GM18526 (cell line): ENCODE measurements around the gene AIG1.

ENCODE experiments used
- POLR2A ChIP-seq: IDR thresholded peaks from 3 replicates; pipeline ENCODE4 v1.6.1; 2011; ENCODE audit not compliant: insufficient read length; ENCODE audit errors: extremely low read depth

Gene AIG1

DNA sequence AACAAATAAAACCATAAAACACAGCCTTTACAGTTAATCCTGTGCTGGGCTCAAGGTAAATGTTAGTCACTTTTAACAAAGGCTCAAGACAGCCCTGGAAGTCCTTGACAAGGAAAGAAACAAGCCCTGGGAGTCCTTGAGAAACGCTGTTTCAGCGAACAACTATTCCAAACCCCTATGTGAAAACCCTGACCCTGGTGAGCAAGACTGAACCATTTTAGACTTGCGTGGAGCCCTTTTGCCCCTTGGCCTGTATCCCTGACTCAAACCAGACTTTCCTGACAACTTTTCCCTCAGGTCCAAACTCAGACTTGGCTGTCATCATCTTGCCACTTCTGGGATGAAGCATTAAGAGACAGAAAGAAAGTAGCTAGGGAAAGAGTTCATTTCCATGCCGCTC is 180.4 kb downstream of the AIG1 start:
- TF ChIP-seq POLR2A = no peak

DNA sequence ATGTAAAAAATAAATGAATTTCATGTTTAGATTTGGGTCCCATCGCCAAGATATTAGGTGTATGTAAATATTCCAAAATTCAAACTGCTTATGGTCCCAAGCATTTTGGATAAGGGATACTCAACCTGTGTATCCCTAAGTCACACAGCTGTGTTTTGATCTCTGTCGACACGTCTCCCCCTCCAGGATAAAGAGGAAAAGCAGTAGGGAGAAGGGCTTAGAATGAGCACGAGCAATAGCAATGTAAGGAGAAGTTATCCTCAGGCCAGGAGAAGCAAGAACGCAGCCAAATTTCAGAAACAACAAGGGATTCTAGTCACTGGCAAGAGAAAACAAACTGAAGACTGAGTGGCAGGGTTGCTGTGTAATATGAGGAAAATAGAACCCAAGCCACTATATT is 181.2 kb downstream of the AIG1 start:
- no peak for TF ChIP-seq POLR2A

DNA sequence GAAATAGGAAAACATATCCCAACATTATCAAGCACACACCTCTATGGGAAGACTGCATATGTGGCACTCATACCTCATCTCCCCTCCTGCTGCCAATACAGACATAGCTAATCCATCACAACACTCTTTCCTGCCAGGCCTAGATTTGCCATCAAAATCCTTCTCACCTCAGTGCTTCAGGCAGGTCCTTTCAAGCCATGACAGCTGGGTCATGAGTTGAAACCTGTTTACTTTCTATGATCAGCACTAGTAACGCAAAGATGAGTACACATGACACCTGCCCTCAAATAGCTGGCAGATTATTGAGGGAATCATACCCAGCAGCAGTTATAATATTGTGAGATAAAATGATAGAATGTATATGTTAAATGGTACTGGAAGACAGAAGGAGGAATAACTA is 183.1 kb downstream of the AIG1 start:
- TF ChIP-seq POLR2A = no peak

DNA sequence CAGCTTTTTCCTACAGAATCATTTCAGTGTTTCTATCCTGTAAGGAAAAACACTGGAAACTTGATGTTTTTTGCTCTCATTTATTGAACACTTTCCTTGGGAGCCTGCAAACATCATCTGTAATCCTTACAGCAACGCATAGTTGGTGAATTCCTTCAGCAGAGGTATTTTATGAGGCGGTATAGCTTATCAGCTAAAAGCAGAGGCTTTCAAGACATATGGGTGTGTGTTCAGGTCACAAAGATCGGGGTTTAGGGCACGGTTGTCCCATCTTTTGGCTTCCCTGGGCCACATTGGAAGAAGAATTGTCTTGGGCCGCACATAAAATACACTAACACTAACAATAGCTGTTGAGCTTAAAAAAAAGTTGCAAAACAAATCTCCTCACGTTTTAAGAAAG is 185.0 kb downstream of the AIG1 start:
- no peak for TF ChIP-seq POLR2A

DNA sequence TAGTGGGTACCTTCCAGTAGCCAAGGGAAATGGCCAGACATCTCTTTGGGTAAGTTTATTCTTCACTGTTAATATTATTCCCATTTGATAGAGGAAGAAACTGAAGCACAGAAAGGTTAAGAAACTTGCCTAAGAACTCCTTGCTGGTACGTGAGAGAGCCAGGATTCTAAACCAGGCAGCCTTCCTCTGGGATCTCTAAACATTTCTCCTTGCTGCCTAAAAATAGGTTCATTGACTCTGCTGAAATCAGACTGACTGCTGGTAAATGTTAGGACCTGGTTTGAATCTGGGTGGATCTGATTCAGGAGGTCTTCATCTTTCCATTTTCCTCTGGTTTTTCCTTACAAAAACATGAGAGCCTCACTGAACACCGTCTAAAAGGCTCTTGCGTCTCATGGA is 186.9 kb downstream of the AIG1 start:
- no peak for TF ChIP-seq POLR2A

DNA sequence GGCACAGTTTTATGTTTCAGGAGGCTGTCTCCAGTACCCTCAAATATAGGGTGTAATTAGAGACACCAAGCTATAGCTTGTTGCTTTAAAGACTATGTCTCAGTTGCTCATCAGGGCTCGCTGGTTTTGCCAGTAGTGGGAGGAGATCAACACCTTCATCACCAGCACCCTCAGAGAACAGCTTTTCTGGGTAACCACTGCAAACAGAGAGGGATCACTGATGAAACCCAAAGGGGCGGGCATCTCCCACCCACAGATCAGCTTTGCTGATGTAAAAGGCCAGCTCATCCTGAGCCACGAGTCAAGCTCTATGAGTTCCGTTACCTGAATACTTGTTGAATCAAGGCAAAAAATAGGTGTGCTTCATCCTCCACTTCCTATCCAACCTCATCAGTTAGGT is 187.7 kb downstream of the AIG1 start:
- no peak for TF ChIP-seq POLR2A

DNA sequence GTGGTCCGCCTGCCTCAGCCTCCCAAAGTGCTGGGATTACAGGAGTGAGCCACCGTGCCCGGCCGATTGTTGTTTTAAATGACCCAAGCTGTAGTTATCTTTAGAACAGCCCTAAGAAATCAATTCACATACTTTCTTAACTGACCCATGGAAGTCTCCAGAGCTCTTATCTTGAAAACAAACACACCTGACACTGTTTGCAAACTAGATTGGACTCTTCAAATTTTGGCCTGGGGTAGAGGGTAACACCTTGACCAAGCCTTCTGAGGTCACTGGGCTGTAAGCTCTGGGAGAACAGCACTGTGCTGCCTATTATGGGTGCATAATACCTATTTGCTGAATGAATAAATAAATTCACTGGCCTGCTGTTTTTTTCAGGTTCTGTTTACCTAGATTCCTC is 190.6 kb downstream of the AIG1 start:
- no peak for TF ChIP-seq POLR2A

DNA sequence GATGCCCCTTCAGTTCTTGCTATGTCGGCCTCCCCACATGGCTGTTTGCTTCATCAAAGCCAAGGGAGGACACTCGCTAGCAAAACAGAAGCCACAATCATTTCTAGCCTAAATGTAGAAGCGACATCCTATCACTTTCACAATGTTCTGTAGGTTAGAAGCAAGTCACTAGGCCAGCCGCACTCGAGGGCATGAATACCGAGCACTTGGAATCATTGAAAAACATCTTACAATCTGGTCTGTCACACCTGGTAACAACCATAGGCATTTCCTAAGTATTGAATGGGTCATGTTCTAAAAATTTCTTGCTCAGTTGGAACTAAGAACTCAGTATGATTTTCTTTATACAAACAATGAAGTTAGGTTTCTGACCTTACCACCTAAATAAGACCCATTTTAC is 192.3 kb downstream of the AIG1 start:
- no peak for TF ChIP-seq POLR2A

DNA sequence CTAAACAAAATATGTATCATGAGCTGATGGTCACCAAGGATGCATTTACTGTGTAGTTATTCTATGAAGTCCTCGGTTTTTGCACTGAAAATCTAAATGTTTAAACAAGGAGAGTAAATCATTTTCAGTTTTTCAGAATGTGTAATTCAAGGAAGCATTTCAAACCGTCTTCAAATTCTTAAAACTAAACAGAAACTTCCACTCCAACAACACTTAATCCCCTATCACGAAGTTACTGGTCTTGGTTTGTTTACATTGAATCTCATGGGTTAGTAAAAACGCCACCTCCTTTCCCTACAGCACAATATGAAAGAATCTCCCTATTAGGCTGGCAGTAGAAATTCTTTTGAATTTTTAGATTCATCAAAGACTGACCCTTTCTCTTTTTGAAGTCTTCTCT is 192.9 kb downstream of the AIG1 start:
- no peak for TF ChIP-seq POLR2A

DNA sequence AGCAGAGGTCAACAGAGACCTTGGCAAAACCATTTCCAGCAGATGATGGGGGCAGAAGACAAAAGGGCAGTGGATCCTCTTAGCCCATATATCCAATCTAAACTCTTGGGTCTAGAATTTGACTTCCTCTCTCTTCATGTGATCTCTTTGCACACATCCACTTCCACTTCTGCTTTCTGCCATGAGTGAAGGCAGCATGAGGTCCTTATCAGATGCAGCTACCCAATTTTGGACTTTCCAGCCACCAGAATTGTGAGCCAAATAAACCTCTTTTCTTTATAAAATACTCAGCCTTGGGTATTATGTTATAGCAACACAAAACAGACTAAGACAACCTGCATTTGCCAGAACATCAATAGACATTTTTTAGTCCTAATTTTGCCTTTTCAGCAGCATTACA is 198.3 kb downstream of the AIG1 start:
- TF ChIP-seq POLR2A = no peak

DNA sequence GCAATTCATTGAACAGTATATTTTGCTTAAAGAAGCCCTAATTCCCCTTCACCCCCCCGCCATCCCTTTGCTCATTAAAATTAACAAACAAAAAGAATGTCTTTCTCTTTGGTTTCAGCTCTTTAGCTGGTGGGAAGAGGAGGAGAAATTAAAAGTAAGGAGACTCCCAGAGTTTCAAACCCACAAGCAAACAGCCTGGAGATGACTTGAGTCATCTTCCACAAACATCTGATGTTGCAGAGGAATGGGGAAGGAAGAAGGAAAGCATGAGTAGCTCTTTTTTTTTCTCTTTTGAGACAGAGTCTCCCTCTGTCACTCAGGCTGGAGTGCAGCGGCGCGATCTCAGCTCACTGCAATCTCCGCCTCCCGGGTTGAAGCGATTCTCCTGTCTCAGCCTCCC is 200.2 kb downstream of the AIG1 start:
- no peak for TF ChIP-seq POLR2A

DNA sequence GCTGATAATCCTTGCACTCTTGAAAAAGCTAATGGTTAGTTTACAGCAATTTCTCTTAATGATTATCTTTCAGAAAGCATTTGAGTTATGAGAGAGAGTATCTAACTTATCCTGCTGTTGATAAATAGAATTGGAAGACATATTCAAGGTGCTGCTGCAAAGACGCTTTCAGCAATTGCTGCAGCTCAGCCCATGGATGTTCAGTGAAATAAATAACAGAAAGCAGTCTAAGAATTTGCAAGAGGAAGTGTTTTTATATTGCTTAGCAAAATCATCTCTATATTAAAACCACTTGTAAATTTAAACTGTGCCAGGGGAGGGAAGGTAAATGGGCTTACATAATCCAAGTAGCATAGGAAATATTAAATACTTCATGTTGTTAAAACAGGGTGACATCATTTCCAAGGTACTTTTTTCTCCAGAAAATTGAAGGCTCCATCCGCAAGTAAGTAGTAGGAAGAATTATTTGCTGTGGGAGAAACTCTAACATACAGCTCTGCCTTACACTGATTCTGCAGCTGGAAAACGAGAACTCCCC is 201.3 kb downstream of the AIG1 start:
- TF ChIP-seq POLR2A = no peak

DNA sequence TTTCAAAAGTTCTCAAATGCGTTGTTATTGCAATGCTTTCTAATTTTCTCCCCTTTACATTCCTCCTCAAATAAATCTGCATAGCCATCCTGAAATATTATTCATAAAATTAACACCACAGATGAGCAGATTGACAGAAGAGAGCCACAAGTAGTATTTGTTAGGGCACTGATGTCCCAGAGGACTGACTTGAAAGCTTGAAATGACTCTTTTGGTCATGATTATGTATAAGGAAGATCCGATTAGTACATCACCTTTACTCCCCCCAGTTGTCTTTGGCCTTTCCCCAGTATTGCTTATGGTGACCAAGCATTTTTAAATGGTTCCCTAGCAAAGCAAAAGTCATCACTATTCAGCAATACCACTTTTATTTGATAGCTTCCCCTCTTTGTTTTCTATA is 202.2 kb downstream of the AIG1 start:
- TF ChIP-seq POLR2A = no peak

DNA sequence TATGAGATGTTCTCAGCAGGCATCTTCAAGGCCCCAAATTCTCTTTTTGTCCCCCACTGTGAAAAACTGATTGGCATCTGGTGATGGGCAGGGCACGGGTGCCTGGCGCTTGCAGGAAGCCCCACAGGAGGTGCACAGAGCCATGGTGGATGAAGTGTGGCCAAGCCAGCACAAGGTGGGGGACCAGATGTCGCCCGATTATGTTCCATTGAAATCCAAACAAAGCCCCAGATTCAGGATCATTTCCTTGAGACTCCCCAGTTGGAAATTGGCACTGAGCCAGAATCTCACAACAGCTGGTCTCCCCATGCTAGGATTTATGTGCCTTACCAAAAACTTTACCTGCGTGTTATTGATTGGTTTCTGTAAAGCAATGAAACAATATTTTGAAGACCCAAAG is 203.7 kb downstream of the AIG1 start:
- TF ChIP-seq POLR2A = no peak

DNA sequence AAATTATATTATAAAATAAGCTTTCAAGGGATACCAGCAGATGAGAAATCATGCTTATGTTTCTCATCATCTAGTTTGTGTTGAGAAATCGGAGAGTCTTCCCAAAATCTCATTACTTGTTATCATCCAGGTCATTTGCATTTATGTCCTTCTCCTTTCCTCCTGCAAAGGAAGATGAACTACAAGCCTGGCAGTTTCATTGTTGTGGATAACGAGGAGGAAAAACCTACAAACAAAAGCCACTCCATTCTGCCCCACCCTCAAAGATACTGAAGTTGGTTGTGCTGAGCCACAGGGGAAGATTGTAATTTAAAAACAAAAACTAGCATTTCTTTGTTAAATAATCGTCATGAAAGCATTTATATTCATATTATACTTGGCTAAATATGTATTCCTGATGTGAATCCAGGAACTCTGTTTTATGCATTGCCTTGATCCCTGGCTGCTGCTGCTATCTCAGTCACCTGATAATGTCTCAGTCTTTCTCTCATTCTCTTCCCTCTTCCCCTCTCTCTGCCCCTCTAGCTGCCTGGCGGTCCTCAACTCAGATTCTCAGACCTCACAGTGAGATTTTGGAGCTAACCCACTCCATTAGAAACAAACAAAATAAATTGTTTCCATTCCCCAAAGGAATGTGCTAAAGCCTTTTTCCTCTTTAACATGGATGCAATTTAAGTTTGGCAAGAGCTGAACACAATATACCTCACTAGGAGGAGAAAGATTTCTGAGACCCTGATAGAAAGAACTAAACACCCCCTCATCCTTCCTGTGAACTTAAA is 204.5 kb downstream of the AIG1 start:
- no peak for TF ChIP-seq POLR2A

DNA sequence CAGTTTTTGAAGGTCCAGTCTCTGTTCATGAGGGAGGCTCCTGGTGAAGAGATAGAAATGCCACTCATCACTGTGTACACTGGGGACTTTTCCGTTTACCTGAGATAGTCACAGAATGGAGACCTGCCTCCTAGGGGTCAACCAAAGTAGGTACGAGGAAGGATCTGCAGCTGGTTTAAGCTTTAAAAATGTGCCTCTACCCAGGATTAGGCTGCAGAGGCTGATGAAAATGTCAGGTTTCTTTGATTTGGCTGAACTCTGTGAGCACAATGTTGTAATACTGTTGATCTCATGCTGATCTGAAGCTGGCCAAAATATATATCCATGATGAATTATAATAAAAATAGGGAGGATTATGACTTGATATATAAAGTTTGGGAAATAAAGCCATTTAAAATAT is 207.1 kb downstream of the AIG1 start:
- TF ChIP-seq POLR2A = no peak

DNA sequence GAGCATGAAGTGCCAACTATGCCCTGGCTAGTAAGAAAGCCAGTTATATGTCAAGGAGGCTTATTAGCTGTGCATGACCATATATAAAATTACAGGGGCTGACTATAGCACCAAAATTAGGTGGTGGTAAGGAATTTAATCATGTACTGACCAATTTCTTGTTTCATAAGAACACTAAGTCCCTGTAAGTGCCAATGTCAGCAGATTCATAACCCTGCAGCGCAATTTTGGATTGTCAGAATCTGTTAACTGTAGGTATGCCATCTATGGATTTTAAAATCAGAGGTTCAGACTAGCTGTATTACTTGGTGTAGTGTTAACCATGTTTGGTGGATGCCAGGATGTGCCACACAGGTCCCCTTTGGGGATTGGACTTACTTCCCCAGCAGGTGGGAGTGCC is 207.8 kb downstream of the AIG1 start:
- no peak for TF ChIP-seq POLR2A

DNA sequence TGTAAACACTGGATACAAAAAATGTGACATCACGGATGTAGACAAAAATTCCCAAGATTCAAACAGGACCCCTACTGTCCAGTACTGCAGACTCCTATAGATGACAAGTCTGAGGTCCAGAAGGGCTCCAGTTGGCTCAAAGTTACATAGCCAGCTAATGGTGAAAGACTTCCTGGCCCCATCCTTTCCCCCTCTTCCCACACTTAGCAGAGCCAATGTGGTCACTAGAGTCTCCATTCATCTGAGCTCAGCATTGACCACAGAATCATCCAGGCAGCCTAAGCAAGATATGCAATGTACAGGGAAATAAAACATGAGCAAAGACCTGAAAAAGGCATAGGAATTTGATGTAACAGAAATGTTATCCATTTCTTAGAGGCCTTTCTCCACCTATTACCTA is 209.3 kb downstream of the AIG1 start:
- TF ChIP-seq POLR2A = no peak

DNA sequence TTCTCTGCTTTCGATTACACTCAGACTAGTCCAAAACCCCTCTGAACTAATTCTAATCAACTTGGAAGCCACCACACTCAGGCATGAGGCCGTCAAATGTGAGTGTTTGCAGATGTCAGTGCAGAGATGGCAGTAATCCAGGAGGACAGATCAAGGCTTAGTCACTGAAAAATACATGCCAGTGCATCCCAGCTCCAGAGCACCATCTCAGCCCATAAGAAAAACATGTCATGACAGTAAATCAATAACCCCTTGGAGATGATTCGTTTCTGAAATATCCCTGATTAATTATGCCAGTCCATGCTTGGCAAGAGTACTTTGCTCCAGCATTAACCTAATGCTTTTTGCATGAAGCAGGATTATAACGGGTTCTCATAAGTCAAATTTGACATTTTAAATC is 210.3 kb downstream of the AIG1 start:
- no peak for TF ChIP-seq POLR2A
